HG03135 (cell line): ENCODE data around the gene NKX6-1.

Experiments
- ATAC-seq: cut with Tn5 transposase; IDR thresholded peaks from one replicate; pipeline ENCODE4 v1.9.1; 2021; ENCODE audit warnings: mild to moderate bottlenecking, moderate library complexity; ENCODE audit not compliant: unreplicated experiment

NKX6-1 gene

DNA sequence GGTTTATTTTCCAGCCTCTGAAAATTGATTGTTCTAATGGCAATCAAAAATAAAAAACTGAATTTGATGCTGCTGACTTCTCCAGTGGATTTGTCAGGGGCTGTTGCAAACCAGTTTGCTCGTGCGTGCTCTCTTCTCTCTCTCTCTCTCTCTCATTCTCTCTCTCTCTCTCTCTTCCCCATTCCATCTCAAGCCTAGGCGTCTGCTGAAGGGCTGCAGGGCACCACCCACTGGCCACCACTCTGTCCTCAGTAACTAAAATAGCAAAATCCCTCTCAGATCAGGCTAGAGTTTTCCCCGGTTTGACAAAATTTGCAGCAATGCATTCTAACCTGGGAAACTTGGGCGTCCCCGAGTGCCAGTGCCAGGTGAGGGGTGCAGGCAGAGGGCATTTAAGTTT, 19.4 kb downstream of the NKX6-1 start:
- no peak for ATAC-seq

DNA sequence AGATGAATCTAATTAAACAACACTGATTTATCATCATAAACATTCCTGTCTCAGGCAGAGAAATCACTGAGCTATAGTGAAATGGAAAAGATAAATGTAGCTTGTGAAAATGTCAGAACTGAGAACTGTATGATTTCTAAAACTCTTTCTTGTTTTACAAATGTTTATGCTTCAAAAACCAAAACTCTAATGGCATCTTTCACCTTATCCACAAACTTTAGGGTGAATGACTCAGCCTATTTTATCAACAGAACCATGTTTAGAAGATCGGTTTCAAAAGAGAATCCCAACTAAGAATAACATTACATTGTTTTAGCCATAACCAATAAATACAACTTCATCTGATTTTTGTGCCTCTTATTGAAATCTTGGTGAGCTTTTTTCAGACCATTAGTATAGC, 21.4 kb downstream of the NKX6-1 start:
- ATAC-seq: no peak

DNA sequence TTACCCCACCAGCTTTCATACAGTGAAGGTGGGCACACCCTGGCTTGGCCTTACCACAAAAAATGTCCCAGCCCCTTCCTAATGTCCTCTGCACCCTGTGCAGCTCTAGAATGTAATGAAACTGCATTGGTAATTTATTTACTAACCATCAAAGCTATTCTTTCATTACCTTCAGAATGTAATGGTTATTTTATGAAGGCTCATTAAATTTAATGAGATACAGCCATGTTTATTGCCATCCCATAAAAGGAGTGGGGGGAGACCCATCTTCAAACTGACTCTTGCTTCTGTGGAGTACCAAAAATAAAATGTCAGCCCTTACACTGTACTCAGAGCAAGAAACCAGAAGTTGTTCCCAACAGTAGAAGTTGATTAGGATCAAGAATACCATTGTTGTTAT, 25.0 kb downstream of the NKX6-1 start:
- no peak for ATAC-seq

DNA sequence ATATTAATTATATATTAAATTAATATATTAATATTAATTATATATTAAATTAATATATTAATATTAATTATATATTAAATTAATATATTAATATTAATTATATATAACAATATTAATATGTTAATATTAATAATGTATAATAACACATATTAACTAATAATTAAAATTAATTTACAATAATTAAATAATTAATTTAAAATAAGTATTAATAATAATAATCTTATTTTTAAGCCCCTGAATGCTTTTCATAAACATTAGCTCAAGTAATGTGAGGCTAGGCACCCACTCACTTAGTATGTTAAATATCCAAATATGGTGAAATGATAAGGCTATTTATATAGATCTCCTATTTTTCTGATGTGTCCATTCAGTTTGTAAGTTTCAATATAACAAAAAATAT, 26.9 kb downstream of the NKX6-1 start:
- ATAC-seq: no peak

DNA sequence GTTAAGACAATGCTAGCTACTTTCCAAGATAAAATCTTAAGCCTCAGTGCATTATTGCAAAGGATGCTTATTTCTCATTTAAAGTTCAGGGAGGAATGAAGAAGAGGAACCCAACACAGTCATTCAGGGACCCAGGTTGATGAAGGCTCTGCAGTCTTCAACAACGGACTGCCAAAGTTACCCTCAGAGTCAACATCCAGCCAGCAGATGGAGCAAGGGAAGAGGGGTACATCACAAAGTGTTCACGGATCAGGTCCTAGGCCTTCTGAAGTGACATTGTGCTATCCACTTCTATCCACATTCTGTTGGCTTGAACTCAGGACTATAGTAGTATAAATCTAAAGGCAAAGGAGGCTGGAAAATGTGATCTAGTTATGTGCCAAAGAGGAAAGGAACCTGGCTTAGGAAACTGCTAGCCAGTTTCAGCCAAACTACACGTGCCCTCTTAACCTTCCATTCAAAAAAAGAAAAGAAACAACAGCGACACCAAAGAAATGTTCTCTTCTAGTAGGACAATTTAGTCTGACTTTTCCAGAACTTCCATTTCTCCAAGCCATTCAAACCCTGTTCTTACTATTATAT, 28.8 kb downstream of the NKX6-1 start:
- ATAC-seq: no peak

DNA sequence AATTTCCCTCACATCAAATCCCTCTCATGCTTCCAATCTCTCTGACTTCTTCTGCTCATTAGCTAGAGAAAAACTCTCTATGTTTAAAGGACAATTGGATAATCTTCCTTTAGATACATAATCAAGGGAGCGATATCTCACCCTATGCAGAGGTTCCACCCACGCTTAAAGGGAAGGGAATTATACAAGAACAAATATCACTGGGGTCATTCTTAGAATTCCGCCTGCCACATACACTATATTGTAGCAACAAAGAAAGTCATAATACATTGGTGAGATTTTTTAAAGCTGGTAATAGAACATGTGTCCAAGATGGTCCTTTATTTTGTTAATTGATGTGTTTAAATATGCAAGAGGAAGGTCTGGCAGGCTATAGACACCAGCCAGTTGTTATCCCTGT, 31.5 kb downstream of the NKX6-1 start:
- ATAC-seq: no peak

DNA sequence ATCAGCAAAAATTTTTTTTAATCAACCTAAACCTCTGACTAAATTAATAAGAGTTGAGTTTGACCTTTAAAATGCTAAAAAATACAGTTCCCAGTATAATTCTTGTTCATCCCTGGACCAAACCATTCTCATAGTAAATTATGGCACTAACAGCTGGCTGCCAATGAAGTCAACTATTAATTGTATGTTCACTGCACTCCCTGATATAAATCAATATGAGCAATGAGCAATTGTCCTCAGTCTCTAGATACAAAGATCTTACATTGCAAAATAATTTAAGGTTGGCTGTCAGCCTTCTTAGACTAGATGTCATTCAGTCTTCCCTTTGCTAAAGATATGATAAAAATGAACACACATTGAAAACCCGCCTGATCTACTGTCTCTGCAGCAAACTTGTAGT, 39.3 kb downstream of the NKX6-1 start:
- no peak for ATAC-seq

DNA sequence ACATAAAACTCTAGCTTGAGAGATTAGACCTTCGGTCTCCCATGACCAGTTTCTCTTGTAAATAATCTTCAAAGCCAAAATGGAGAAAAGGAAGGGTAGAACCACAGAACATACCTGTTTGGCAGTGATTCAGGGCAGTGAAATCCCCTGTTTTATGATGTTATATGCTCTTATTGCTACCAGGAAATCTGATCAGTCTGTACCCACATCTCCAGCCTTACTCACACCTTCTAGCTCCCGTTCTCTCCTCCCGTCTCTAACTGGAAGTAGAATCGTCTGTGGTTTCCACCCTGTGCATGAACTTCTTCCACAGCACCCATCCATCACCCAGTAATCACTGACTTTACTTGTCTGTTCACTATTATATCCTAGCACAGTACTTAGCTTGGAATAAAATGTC, 42.9 kb downstream of the NKX6-1 start:
- no peak for ATAC-seq

DNA sequence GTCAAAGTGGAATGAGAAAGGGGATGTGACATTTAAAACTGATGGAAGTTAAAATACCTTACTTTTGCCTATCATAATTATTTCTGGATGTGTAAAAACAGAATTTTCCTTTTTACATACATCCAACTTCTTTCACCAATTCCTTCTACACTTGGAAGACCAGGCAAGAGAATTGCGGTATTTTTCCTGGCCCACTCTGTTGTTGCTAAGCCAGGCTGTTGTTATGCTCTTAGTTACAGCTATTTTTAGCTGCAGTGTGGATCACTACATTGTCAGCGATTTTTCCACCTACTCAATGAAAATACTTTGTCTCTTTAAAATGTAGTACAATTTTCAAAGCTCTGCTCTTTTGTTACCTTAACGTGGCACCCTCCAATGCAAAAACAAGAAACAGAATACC, 43.4 kb downstream of the NKX6-1 start:
- ATAC-seq: no peak

DNA sequence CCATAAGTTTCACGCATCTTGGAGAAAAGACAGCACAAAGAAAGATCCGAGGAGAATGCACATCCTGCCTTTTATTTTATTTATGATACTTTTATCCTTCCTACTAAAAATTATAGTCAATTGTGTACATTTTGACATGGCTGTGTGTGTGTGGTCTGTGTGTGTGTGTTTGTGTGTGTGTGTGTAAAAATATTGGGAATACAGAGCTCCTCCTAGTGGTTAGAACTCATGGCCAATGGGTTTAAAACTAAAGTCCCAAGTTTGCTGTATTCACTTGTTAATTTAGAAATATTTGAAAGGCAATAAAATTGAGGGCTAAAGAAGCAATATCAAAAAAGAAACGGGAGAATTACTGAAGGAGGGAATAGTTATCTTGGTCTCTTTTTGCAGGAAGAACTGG, 47.5 kb downstream of the NKX6-1 start:
- no peak for ATAC-seq

DNA sequence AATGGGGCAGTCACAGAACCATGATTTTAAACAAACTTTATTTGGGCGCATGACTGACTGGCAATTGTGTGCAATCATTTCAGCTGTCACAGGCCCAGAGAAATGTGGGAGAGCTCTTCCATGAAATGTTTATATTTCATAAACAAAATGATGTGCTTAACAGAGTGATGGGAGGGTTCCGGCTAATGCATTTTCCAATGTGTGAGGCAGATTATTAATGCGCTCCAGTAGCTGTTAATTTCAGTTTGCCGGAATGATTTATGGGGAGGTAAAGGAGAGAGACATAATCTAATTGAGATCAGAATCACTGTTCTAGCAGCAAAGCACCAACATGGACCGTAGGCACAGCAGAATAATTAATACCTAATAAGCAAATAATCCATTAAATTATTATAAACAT, 55.6 kb downstream of the NKX6-1 start:
- ATAC-seq: no peak

DNA sequence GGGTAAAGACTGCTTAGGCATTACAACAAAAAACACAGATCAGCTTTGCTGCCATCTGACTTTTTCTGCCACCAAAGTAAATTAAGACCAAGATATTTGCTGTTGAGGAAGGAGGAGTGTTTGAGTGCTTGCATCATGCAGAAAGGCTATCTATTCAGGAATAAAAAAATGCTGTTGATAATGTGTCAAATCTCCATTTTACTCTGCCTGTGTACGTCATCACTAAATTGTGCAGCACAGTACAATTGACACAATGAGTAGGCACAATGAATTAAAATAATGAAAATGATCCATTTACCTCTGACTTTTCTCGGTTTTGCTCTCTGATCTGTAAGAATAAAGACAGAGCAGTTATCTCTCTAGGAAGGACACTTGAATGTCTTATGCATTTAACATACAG, 56.3 kb downstream of the NKX6-1 start:
- ATAC-seq: no peak
